ENCODE measurements around the gene THSD4. TPM values are rescaled to one million over a fixed set of nuclear protein-coding genes. Genes with fewer than 3 reads are reported as not detected.

Gene THSD4
- total and polyA plus RNA-seq, 2 of the 8 experiments (the other 6 are each of a cell fraction or from before 2014, with no cell fraction given) = 2.5 to 6.2 TPM

DNA sequence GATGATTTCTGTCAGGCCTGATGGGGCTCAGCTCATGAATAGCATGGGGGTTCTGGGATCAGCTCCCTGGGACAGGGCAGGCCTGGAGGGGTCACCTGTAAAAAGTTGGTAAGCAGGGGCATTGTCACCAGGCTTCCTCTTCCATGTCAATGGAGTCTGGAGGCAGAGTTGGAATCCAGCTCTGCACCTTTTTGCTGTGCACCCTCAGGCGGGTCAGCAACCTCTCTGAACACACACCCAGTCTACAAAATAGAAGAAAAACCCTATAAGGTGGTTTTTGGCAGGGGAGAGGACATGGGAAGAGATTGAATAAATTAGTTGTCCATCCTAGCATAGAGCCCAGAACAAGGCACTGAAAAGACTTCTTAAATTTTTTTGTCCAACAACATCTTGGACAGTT lies 617.9 kb downstream of the THSD4 start:
- no peaks in the 10 kb centered on the region for H3K79me2 ChIP-seq (ENCODE audit: control insufficient read depth in 1 of 2, insufficient read depth in 2 of 2, low read length in 2 of 2)
- H3K27me3 ChIP-seq (replicated peaks in 1 of 4; ENCODE audit: control insufficient read depth in 3 of 4, extremely low read depth in 1 of 4, insufficient read depth in 3 of 4, low read length in 3 of 4) = no peaks in the 10 kb centered on the region
- H3K4me1 ChIP-seq (replicated peaks in 1 of 4; ENCODE audit: control insufficient read depth in 3 of 4, insufficient read depth in 4 of 4, low read length in 3 of 4) = no peaks in the 10 kb centered on the region
- no peak overlapping the region for H4K8ac ChIP-seq (ENCODE audit: extremely low read depth, insufficient read depth, low read length)
- H3K4me2 ChIP-seq (ENCODE audit: insufficient read depth in 1 of 2, low read depth in 2 of 2, low read length in 2 of 2) = no peak overlapping the region
- no peak overlapping the region for H2BK120ac ChIP-seq (replicated peaks; ENCODE audit: low read depth, low read length)
- H3K23me2 ChIP-seq (ENCODE audit: low read depth, low read length) = no peaks in the 10 kb centered on the region
- H3K9ac ChIP-seq (replicated peaks in 1 of 4; ENCODE audit: extremely low read depth in 1 of 4, low read depth in 3 of 4, low read length in 3 of 4) = no peak overlapping the region
- DNase-seq (ENCODE audit: low read depth in 1 of 2, low spot score in 2 of 2) = no peak
- H3K56ac ChIP-seq (replicated peaks; ENCODE audit: insufficient read length, low read depth, low read length) = no peak overlapping the region
- FAIRE-seq = no peak
- no peaks in the 10 kb centered on the region for H3K36me3 ChIP-seq (ENCODE audit: control insufficient read depth in 2 of 4, insufficient read depth in 4 of 4, low read length in 3 of 4)
- H4K91ac ChIP-seq (replicated peaks; ENCODE audit: insufficient read length, low read length) = no peak overlapping the region
- CTCF ChIA-PET (ENCODE audit: partially characterized antibody) = interaction anchor here (0.7 to 3.8 kb wide), 6 partner anchors 11 to 1357 kb away, joined by 3 to 25 read pairs (median 4); no protein-coding TSS in a partner anchor
- no peak overlapping the region for H2BK15ac ChIP-seq (ENCODE audit: low read length)
- 50% methylated on average over 1 of the region's 1 CpG; no CpG with 5 or more reads in 1 of the 2 experiments for WGBS, 2 experiments (ENCODE audit: extremely low coverage in 1 of 2, insufficient coverage in 1 of 2, insufficient read length in 1 of 2, insufficient replicate concordance in 2 of 2, low coverage in 1 of 2, low lambda C conversion rate in 2 of 2, missing lambda C conversion rate in 1 of 2)
- H3K14ac ChIP-seq (ENCODE audit: insufficient read length) = no peak overlapping the region
- H3K27ac ChIP-seq (ENCODE audit: low read depth, low read length) = no peak overlapping the region
- no peak overlapping the region for H3K18ac ChIP-seq (ENCODE audit: extremely low read depth, low read length)
- no peaks in the 10 kb centered on the region for H3K79me1 ChIP-seq (ENCODE audit: low read depth, low read length)
- no peak overlapping the region for H2BK20ac ChIP-seq (ENCODE audit: low read length)
- no peak overlapping the region for H3K4me3 ChIP-seq (ENCODE audit: extremely low read depth in 1 of 4, insufficient read depth in 2 of 4, low read depth in 3 of 4, low read length in 4 of 4)
- H3K4ac ChIP-seq (replicated peaks; ENCODE audit: insufficient read length, low read depth, low read length) = no peak overlapping the region
- H3K9me3 ChIP-seq (ENCODE audit: insufficient read depth in 2 of 2, low read depth in 1 of 2, low read length in 1 of 2) = no peaks in the 10 kb centered on the region
- H2AFZ ChIP-seq (ENCODE audit: low read length) = no peak overlapping the region
- no peak overlapping the region for H2AK5ac ChIP-seq (ENCODE audit: low read depth, low read length)
- no peak overlapping the region for H2BK5ac ChIP-seq (ENCODE audit: low read depth, low read length)
- POLR2A ChIA-PET (ENCODE audit: partially characterized antibody) = no interaction called here
- H4K20me1 ChIP-seq (replicated peaks in 1 of 2; ENCODE audit: control insufficient read depth in 1 of 2, insufficient read depth in 2 of 2, low read length in 2 of 2) = no peaks in the 10 kb centered on the region
- no peak overlapping the region for H2BK12ac ChIP-seq (ENCODE audit: low read depth, low read length)
- no peak overlapping the region for H4K5ac ChIP-seq (ENCODE audit: insufficient read length, low read depth, low read length)
- H3K23ac ChIP-seq (ENCODE audit: insufficient read length) = no peak overlapping the region
- TF ChIP-seq TCF12 (IDR thresholded peaks at IDR 0.05; ENCODE audit: low read depth, low read length) (no peak), CHD1 (IDR thresholded peaks at IDR 0.05; ENCODE audit: low read depth, low read length) (no peak), CTBP2 (IDR thresholded peaks at IDR 0.05; ENCODE audit: borderline replicate concordance, insufficient read depth, insufficient read length, low read length) (no peak), CREB1 (IDR thresholded peaks at IDR 0.05) (no peak), TBP (IDR thresholded peaks at IDR 0.05; ENCODE audit: low read depth, low read length) (no peak), KDM5A (IDR thresholded peaks at IDR 0.05; ENCODE audit: low read length) (no peak), POLR2AphosphoS5 (IDR thresholded peaks at IDR 0.05; ENCODE audit: low read depth, low read length) (no peak), JUN (IDR thresholded peaks at IDR 0.05; ENCODE audit: low read depth, low read length) (no peak), EGR1 (IDR thresholded peaks at IDR 0.05; ENCODE audit: borderline replicate concordance, low read depth, low read length) (no peak), POLR2A (IDR thresholded peaks at IDR 0.05; ENCODE audit: control extremely low read depth in 1 of 2, low read depth in 2 of 2, low read length in 2 of 2) (no peak), SAP30 (IDR thresholded peaks at IDR 0.05; ENCODE audit: insufficient read depth, insufficient replicate concordance, low read length) (no peak), HDAC6 (IDR thresholded peaks at IDR 0.05; ENCODE audit: low read depth, low read length) (no peak), GTF2F1 (IDR thresholded peaks at IDR 0.05; ENCODE audit: borderline replicate concordance, low read depth, low read length) (no peak), RNF2 (IDR thresholded peaks at IDR 0.05; ENCODE audit: borderline replicate concordance, low read depth, low read length, missing control alignments, poor library complexity, severe bottlenecking) (no peak), SP4 (IDR thresholded peaks at IDR 0.05; ENCODE audit: low read length) (no peak), SP2 (IDR thresholded peaks at IDR 0.05; ENCODE audit: low read length) (no peak)

All from H1 (cell line).